Stimulated activated naive CD8-positive, alpha-beta T cell treated with anti-CD3 and anti-CD28 coated beads, Interleukin-15, Interleukin-2, amounts not matched to agents 100 U/mL and 50 U/mL, for 24 hours (primary cell): ENCODE measurements around the gene ARCN1.

Experiments
- ATAC-seq: fragments of 150-1000 bp; cut with Tn5 transposase; one replicate; pipeline ENCODE4 v1.10.0; 2021
- DNase-seq: peaks from one replicate; pipeline ENCODE4 v3.0.0; 2021

The ARCN1 gene

GRCh38 chr11:118621784-118622375 lies 49.7 kb downstream of the ARCN1 start:
- ATAC-seq (no peak), DNase-seq (no peak)

DNA sequence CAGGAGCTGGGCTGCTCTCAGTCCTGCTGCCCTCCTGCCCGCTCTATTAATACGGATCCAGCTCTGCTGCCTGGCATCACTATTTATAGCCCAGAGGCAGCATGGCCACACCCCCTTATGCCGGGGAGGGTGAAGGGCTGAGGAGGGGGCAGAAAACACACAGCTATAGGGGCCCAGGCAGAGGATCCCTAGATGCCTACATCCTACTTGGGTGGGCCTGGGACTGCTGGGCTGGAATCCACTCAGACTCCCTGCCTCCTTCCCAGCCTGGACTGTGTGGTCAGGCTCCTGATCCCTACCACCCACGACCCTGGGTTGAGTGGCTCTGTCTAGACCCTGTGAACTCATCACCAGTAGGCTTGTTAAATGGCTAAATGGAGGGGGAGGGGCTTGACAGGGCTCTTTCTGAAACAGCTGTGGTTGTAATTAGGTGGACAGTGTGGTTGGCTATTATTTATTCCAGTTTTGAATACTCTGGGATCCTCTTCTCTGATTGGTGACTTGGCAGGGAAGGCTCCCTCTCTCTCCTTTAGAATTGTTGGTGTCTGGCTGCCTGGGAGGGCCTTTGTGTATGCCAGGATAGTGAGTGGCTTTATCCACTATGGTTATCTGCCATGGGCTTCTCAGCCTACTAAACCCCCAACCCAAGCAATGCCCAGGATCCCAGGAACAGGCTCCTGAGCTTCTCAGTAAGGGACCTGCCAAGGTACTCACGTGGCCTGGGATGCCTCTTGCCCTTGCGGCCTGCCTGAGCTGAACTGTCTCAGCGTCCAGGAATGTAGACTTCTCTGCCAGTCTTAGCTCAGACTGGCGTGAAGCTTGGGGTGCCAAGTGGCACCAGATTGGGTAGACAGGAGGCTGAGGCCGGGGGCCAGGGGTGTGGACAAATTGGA lies 50.4 kb downstream of the ARCN1 start:
- DNase-seq, result no peak
- no peak for ATAC-seq

DNA sequence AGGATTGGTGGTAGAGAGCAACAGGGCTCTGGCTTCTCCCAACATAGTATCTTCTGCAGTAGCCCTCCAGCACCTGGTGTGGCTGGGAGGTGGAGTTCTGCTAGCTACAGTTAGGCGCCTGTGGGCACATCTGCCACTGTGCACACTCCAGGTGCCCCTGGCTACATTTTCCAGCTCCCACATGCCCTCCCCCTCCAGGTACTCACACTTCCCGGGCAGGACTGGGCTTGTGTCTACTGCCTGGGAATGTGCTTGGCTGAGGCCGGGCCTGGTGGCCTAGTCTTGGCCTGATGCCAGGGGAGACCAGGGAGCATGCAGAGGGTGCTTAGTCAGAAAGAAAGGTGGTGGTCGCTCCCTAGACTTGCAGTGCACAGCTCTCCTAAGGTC lies 51.1 kb downstream of the ARCN1 start:
- DNase-seq (no peak), ATAC-seq (no peak)

DNA sequence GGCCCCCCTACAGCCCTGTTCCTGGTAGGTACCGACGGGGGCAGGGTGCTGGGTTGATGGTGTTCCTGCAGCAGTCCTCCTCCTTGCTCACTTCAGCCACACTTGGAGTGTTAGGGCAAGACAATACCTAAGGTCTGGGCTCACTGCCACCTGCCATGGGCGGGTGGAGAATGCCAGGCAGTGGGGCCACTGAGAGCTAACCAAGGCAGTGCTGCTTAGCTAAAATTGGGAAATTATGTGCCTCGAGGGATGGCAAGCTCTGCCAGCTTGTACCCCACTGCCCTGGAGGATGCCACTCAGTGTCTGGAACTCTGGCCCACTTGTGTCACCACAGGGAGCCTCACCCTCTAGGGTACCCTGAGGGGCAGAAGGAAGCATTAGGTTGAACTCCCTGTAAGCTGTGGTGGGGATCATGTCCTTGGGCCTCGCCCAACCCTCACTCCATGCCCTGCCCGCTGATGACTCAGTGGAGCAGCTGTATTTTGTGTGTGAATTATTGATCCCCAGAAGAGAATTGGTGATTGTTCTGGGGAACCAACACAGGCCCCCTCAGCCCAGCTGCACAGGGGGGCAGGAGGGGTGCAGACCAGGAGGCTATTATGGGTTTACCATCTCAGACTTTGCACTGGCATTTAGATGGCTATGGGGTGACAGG lies 53.0 kb downstream of the ARCN1 start:
- ATAC-seq, result no peak
- no peak for DNase-seq

DNA sequence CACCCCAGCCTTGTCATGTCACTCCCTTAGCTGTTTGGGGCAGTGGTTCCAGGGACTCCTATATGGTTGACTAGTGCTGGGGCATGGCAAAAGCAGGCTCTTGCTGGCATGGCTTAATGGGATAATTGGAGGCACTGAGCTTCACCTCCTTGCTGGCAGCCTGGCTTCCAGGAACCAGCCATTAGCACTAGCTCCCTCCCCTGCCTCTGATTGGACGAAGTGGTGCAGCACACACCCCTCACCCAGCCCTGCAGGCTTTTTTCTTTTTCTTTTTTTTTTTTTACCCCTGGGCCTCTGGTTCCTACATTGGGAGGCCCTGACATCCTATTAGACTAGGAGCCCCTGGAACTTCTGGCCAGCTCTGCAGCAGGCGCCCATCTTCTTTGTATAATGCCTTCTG lies 53.8 kb downstream of the ARCN1 start:
- ATAC-seq (no peak), DNase-seq (no peak)

GRCh38 chr11:118627566-118627965 lies 55.4 kb downstream of the ARCN1 start:
- ATAC-seq (no peak), DNase-seq (no peak)

- DNase-seq (no peak), ATAC-seq (no peak)
Observed at GRCh38 chr11:118628031-118628430, 55.8 kb downstream of the ARCN1 start.

DNA sequence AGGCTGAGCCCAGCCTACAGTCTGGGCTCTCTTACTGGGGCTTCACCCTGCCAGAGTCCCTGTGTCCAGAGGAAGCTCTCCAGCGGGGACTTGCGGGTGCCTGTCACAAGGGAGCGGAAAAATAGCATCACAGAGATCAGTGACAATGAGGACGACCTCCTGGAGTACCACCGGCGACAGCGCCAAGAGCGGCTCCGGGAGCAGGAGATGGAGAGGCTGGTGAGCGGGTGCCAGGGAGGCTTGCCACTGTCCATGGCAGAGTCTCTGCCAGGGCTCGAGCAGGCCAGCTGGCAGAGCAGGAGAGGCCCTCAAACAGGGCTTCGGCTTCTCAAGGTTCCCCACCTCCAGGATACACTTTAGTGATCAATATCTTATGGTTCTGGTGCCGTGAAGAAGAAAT lies 56.2 kb downstream of the ARCN1 start:
- ATAC-seq (no peak), DNase-seq (no peak)

- ATAC-seq (no peak), DNase-seq (no peak)
Observed at GRCh38 chr11:118628861-118629549, 56.8 kb downstream of the ARCN1 start.

DNA sequence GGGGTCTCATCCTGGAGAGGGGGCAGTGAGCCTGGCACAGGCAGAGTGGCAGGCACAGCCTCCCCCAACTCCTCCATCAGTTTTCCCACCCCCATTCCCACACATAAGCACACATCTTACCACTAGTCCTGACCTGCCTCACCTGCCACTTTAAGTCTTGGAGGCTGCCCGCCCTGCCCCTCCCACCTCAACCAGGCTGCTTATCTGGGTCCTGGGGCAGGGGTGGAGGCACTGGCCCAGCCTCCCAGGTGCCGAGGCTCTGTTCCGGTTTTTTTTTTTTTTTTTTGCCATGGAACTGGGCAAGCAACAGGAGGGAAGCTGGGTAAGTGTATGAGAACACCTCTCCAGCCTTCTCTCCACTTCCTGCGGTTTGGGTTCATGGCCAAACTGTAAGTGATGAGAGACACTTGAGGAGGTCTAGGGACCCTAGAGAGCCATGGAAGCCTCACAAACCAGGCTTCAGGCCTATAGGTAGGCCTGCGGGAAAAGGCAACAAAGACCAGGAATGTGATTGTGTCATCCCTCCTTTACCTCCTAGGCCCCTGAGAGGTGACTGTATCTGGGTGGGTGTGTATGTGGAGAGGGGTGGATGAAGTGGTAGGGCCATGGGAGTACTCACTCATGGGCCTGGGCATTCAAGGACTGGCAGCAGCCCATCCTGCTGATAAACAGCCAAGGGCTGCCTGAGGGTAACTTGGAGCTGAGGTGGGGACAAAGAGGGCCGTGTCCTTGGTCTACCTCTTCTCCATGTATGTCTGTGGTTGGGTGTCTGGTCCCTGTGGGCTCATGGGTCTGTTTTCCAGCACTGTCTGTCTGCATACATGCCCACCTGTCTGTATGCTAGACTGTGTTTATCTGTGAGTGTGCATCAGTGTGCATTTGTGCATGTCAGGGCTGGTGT lies 57.8 kb downstream of the ARCN1 start:
- ATAC-seq, result no peak
- DNase-seq, result no peak

DNA sequence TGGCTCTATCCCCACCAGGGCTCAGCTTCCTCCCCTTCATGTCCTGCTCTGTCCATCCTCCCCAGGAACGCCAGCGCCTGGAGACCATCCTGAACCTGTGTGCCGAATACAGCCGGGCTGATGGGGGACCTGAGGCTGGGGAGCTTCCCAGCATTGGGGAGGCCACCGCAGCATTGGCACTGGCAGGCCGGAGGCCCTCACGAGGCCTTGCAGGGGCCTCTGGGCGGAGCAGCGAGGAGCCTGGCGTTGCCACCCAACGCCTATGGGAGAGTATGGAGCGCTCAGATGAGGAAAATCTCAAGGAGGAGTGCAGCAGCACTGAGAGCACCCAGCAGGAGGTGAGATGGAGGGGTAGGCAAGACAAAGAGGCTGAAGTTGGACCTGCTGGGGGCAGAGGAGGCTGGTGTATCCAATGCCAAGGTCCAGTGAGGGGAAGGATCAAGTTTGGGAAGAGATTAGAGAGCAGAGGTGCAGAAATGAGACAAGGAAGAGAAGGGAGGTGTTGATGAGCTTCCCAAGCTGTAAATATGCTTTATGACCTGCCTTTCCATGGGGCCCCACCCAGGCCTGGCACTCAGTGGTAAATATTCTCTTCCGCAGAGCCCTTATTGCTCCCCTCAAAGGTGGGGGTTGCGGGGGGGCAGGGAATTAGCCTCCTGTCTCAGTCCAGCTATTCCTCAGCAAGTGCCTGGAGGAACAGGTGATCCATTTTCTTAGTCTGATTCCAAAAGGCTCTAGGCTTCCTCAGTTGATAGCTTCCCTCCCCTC lies 59.1 kb downstream of the ARCN1 start:
- ATAC-seq (no peak), DNase-seq (no peak)

- ATAC-seq (no peak), DNase-seq (no peak)
Observed at GRCh38 chr11:118632577-118633318, 60.5 kb downstream of the ARCN1 start.

- DNase-seq, result no peak
Observed at GRCh38 chr11:118633319-118633690, 61.1 kb downstream of the ARCN1 start.

DNA sequence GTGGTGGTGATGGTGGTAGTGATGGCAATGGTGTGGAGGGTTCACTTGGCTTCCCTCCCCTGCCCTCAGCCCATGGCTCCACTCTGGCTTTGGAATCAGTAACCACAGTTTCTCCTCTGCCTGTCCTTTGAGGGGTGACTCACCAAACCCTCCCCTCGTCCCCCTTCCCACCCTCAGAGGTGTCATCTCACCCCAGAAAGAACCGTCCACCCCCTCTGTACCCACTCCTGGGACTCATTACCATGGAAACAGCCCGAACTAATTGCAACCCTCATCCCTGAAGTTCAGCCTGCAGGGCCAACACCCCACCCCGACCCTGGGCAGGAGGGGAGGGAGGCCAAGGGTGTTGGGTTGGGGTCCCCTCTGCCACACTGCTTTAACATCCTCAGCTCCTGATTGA lies 61.8 kb downstream of the ARCN1 start:
- DNase-seq, result no peak
- ATAC-seq, result peak; percentile 10

More at GRCh38 chr11:118633319-118633690, 61.1 kb downstream of the ARCN1 start:
- no peak for ATAC-seq

GRCh38 chr11:118634431-118635236 lies 62.4 kb downstream of the ARCN1 start:
- DNase-seq, result no peak

DNA sequence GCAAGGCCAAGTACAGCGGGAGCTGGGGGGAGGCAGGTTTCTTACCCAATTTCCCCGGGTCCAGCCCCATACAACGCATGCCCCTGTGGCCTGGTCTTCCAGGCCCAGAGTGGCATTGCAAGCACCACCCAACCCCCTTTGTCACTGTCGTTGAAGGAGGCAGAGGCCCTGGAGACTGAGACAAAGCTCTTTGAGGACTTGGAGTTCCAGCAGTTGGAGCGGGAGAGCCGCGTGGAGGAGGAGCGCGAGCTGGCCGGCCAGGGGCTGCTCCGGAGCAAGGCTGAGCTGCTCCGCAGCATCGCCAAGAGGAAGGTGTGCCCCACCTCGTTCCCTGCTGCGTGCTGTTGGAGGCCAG lies 63.0 kb downstream of the ARCN1 start:
- no peak for ATAC-seq

More at GRCh38 chr11:118634431-118635236, 62.4 kb downstream of the ARCN1 start:
- ATAC-seq, result no peak

GRCh38 chr11:118635642-118636041 lies 63.4 kb downstream of the ARCN1 start:
- ATAC-seq (no peak), DNase-seq (no peak)

More for the DNA sequence above, 63.0 kb downstream of the ARCN1 start:
- DNase-seq, result no peak

DNA sequence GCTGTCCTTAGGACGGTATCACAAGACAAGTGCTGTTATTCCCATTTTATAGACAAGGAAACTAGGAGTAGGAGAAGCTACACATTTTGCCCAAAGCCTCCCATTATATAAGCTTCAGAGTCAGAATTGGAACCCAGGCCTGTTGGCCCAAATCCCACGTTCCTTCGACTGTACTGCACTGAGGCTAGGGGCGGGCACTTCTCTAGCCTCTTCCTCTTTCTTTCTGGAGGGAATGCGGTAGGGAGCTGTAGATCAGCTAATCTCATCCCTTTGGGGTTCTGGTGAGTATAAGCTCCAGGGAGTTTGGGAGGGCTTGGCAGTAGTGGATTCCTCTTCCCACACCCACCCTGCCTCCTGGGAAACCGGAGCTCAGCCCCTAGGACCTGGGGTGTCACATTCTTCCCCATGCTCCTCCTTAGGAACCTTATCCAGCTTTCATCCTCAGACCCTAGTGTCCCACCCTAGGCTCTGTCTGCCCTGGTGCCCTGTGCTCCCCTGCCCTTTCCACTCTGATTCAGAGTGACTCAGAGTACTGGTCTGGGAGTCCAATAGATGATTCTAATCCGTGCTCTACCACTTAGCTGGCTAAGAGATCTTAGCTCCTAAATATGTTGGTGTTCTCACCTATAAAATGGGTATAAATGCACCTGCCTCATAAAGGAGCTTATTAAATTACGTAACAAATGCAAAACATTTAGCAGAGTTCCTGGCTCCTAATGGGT lies 64.5 kb downstream of the ARCN1 start:
- no peak for DNase-seq
- ATAC-seq, result no peak

DNA sequence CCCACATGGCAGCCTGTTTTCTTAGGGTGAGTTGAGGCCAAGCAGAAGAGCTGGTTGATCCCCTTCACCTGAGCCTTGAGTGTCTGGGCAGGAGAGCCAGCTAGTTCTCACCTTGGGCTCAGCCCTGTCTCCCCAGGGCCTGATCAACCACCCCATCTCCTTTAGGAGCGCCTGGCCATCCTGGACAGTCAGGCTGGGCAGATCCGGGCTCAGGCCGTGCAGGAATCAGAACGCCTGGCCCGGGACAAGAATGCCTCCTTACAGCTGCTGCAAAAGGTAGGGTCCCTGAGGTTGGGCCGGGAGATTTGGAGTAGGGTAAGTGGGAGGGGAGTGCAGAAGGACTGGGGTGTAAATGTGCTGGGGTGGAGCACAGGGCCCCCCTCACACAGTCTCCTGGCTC lies 66.5 kb downstream of the ARCN1 start:
- no peak for DNase-seq
- no peak for ATAC-seq
